Activated CD8-positive, alpha-beta T cell treated with anti-CD3 and anti-CD28 coated beads for 36 hours (primary cell): ENCODE measurements around the gene ITGAD. TPM values are rescaled to one million over a fixed set of nuclear protein-coding genes. Genes with fewer than 3 reads are reported as not detected.

Experiments used
- ATAC-seq: fragments of 200-7000 bp; cut with Tn5 transposase; one replicate; pipeline ENCODE4 v1.10.0; 2021; ENCODE audit warnings: mild to moderate bottlenecking, moderate library complexity
- CTCF ChIA-PET: fragments of 350-600 bp; sonication (Branson Sonifier 250); formaldehyde crosslinking; loops from one replicate; lab custom pipeline; 2021; ENCODE audit warnings: antibody characterized with exemption; lab: Charles Lee
- POLR2A ChIA-PET: fragments of 350-600 bp; sonication (Branson Sonifier 250); formaldehyde crosslinking; loops from one replicate; lab custom pipeline; 2021; ENCODE audit warnings: antibody characterized with exemption; lab: Charles Lee
- DNase-seq: peaks from one replicate; pipeline ENCODE4 v3.0.0-alpha.2; 2020
- H3K27ac Mint-ChIP-seq: one replicate; pipeline ENCODE4 v1.8.0; 2021; ENCODE audit warnings: mild to moderate bottlenecking, mixed read lengths
- H3K27me3 Mint-ChIP-seq: one replicate; pipeline ENCODE4 v1.8.0; 2021; ENCODE audit warnings: mixed read lengths
- H3K36me3 Mint-ChIP-seq: one replicate; pipeline ENCODE4 v1.8.0; 2021; ENCODE audit warnings: low read depth, mixed read lengths
- H3K4me1 Mint-ChIP-seq: one replicate; pipeline ENCODE4 v1.8.0; 2021; ENCODE audit warnings: low read depth, mixed read lengths
- H3K4me3 Mint-ChIP-seq: one replicate; pipeline ENCODE4 v1.8.0; 2021; ENCODE audit warnings: mild to moderate bottlenecking, moderate library complexity, mixed read lengths
- H3K9me3 Mint-ChIP-seq: one replicate; pipeline ENCODE4 v1.8.0; 2021; ENCODE audit warnings: mixed read lengths
- CTCF ChIP-seq: fragments of 200-600 bp; IDR thresholded peaks from one replicate; pipeline ENCODE4 v1.8.0; 2022; ENCODE audit warnings: antibody characterized with exemption, mild to moderate bottlenecking
- intact Hi-C: fragments of 100-400 bp; cut with micrococcal nuclease; formaldehyde crosslinking; loops from one replicate; pipeline ENCODE4 v1.10.0; 2022
- total RNA-seq, 2 experiments: library from RNA; stranded (reverse); gene quantifications; one replicate each; pipeline ENCODE4 v1.2.3, GENCODE V29; 2021

Gene ITGAD
- total RNA-seq, 2 experiments from 2014 or later = not detected

DNA sequence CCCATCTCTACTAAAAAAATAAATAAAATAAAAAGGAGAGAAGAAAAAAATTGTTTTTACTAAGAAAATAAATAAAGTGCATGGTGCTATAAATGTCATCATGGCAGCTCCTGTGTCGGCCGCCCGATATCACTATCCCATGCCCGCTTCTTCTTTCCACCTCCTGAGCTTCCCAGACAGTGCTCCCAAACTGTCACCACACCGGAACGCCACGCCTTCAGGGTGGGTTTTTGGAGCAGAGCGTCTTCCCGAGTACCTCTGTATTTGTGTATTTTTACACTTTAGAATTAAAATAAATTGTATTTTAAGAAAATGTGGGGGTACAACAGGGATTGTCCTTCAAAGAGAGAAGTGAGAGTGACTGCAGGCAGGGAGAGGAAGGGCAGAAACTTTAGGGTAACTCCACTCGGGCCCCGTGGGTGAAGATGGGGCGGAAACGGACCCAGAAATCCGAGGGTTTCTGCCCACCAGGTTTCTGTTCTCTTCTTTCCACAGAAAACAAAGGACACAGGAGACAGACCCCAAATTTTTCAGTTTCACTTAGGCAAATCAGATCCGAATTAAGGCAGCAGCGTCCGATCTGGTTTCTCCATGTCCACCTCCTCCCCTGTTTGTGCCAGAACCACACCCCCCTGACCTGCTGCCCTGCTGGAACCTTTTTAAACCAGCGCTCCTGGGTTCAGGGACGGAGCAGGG is 41.7 kb upstream of the ITGAD start:
- ChIA-PET CTCF (no interaction called here), POLR2A (no interaction called here)
- DNase-seq = no peak
- no peaks in the 10 kb centered on the region for H3K36me3 Mint-ChIP-seq
- intact Hi-C loops = no loop called here
- peak overlapping the region; percentile 81 for H3K27ac Mint-ChIP-seq
- H3K27me3 Mint-ChIP-seq = no peaks in the 10 kb centered on the region
- peaks cover 38% of the 10 kb centered on the region for H3K4me1 Mint-ChIP-seq
- H3K9me3 Mint-ChIP-seq = no peaks in the 10 kb centered on the region
- H3K4me3 Mint-ChIP-seq = no peak overlapping the region
- TF ChIP-seq CTCF = no peak
- no peak for ATAC-seq

GRCh38 chr16:31351942-31352325 is 41.2 kb upstream of the ITGAD start:
- intact Hi-C loops = no loop called here
- H3K36me3 Mint-ChIP-seq = no peaks in the 10 kb centered on the region
- peak overlapping the region; percentile 81 for H3K27ac Mint-ChIP-seq
- peak; percentile 31 for ATAC-seq
- TF ChIP-seq CTCF = no peak
- CTCF ChIA-PET = no interaction called here
- POLR2A ChIA-PET = no interaction called here
- no peak overlapping the region for H3K4me3 Mint-ChIP-seq
- H3K9me3 Mint-ChIP-seq = no peaks in the 10 kb centered on the region
- H3K27me3 Mint-ChIP-seq = no peaks in the 10 kb centered on the region
- peaks cover 41% of the 10 kb centered on the region for H3K4me1 Mint-ChIP-seq
- peak; percentile 70 for DNase-seq

- CTCF ChIA-PET = no interaction called here
- TF ChIP-seq CTCF = no peak
- POLR2A ChIA-PET = no interaction called here
- intact Hi-C loops = no loop called here
- no peak for DNase-seq
- no peak for ATAC-seq
- Mint-ChIP-seq H3K4me1 (peaks cover 44% of the 10 kb centered on the region), H3K27ac (peak overlapping the region; percentile 81), H3K27me3 (no peaks in the 10 kb centered on the region), H3K9me3 (no peaks in the 10 kb centered on the region), H3K4me3 (no peak overlapping the region), H3K36me3 (no peaks in the 10 kb centered on the region)
These were observed 40.6 kb upstream of the ITGAD start for GRCh38 chr16:31352376-31353115.

DNA sequence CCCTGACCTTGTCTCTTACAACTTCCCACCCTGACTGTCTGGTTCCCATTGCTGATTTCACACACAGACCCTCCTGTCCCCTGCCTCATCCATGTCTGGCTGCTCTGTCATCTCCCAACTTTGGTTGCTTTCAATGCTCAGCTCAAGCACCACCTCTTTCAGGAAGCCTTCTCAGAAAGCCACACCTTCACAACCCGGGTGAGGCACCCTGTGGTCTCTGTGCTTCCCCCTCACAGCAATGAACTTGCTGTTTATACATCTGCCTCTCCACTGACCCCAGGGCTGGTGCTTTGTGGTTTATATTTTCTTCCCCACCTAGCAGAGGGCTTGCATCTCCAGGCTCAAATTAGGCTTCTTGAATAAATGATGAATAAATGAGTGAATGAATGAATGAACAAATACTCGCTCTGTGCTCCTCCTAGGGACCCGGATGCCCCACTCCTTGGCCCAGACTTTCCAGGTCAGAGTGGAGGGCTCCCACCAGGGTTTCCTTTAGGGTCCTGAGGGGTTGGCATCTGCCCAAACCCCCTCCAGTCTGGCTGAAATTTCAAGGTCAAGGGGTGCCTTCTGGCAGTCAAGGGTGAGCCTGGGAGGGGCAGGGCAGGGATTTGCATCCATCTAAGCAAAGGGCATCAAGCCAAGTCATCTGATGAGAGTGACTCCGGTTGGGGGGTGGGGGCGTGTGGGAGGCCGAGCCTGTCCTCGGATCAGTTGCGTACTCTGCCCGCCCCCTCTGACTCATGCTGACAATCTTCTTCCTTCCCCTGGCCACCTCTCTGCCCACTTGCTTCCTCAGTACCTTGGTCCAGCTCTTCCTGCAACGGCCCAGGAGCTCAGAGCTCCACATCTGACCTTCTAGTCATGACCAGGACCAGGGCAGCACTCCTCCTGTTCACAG is 38.5 kb upstream of the ITGAD start, which contains the start of gene ITGAX:
TSS of gene ITGAX (plus strand) at position 783 of the 898 bp plus-strand sequence. CDS start at position 862, 79 bp downstream.
- Mint-ChIP-seq H3K27ac (peak within 1 kb of the TSS; percentile 90), H3K4me3 (peak within 1 kb of the TSS; percentile 8), H3K27me3 (no peaks in the 10 kb centered on the region), H3K4me1 (peaks cover 49% of the 10 kb centered on the region), H3K9me3 (no peaks in the 10 kb centered on the region), H3K36me3 (no peaks in the 10 kb centered on the region)
- ChIA-PET POLR2A (interaction anchor here (1.1 to 1.2 kb wide), 2 partner anchors 140 to 161 kb away, joined by 3 to 4 read pairs; no protein-coding TSS in a partner anchor), CTCF (no interaction called here)
- ATAC-seq (peak; percentile 85), DNase-seq (peak; percentile 96)
- intact Hi-C loops = no loop called here
- no peak for TF ChIP-seq CTCF
